HG02571 (cell line): ENCODE measurements around the gene PTPRN2.

Experiments used
- ATAC-seq: cut with Tn5 transposase; IDR thresholded peaks from one replicate; pipeline ENCODE4 v1.9.1; 2021; ENCODE audit warnings: mild to moderate bottlenecking, moderate library complexity; ENCODE audit not compliant: unreplicated experiment

Gene PTPRN2

GRCh38 chr7:158067219-158067930 lies 520.2 kb downstream of the PTPRN2 start:
- ATAC-seq: no peak

- ATAC-seq: no peak
These were observed 521.5 kb downstream of the PTPRN2 start for GRCh38 chr7:158066085-158066484.

GRCh38 chr7:158065340-158065739 lies 522.3 kb downstream of the PTPRN2 start:
- no peak for ATAC-seq

- ATAC-seq: no peak
These were observed 523.0 kb downstream of the PTPRN2 start for GRCh38 chr7:158064631-158065030.

GRCh38 chr7:158063850-158064610 lies 523.6 kb downstream of the PTPRN2 start:
- ATAC-seq: no peak

GRCh38 chr7:158062661-158063060 lies 525.0 kb downstream of the PTPRN2 start:
- no peak for ATAC-seq

- ATAC-seq: no peak
These were observed 525.6 kb downstream of the PTPRN2 start for GRCh38 chr7:158061884-158062656.

- ATAC-seq: no peak
These were observed 526.5 kb downstream of the PTPRN2 start for GRCh38 chr7:158061026-158061630.

- no peak for ATAC-seq
These were observed 527.4 kb downstream of the PTPRN2 start for GRCh38 chr7:158060216-158060615.

GRCh38 chr7:158057446-158057845 lies 530.2 kb downstream of the PTPRN2 start:
- no peak for ATAC-seq

- ATAC-seq: no peak
These were observed 530.9 kb downstream of the PTPRN2 start for GRCh38 chr7:158056761-158057160.

GRCh38 chr7:158055726-158056510 lies 531.7 kb downstream of the PTPRN2 start:
- ATAC-seq: no peak

- ATAC-seq: no peak
These were observed 533.0 kb downstream of the PTPRN2 start for GRCh38 chr7:158054611-158055010.

GRCh38 chr7:158054081-158054480 lies 533.5 kb downstream of the PTPRN2 start:
- ATAC-seq: no peak

GRCh38 chr7:158053183-158053915 lies 534.3 kb downstream of the PTPRN2 start:
- ATAC-seq: no peak

- no peak for ATAC-seq
These were observed 535.1 kb downstream of the PTPRN2 start for GRCh38 chr7:158052381-158053060.

- ATAC-seq: no peak
These were observed 535.8 kb downstream of the PTPRN2 start for GRCh38 chr7:158051776-158052175.

- no peak for ATAC-seq
These were observed 536.5 kb downstream of the PTPRN2 start for GRCh38 chr7:158050978-158051651.
